Activated CD8-positive, alpha-beta memory T cell treated with anti-CD3 and anti-CD28 coated beads, Interleukin-2, amount 10 ng/mL, durations not matched to agents 7 days and 5 days (primary cell): ENCODE results near the gene MED22. TPM values are rescaled to one million over a fixed set of nuclear protein-coding genes. Genes with fewer than 3 reads are reported as not detected.
"Not testable (repeated sequence)": the region's sequence is repeated elsewhere in the genome, so short reads cannot be mapped to it uniquely, and the experiment has no call there.

Source experiments
- ATAC-seq: fragments of 150-1000 bp; cut with Tn5 transposase; one replicate; pipeline ENCODE4 v1.10.0; 2021; ENCODE audit warnings: moderate library complexity
- CTCF ChIA-PET: fragments of 350-600 bp; sonication (Branson Sonifier 250); formaldehyde crosslinking; loops from one replicate; lab custom pipeline; 2021; ENCODE audit warnings: antibody characterized with exemption; lab: Charles Lee
- DNase-seq: peaks from one replicate; pipeline ENCODE4 v3.0.0-alpha.2; 2020
- H3K27ac Mint-ChIP-seq: one replicate; pipeline ENCODE4 v1.8.0; 2021; ENCODE audit warnings: mild to moderate bottlenecking, mixed read lengths
- H3K27me3 Mint-ChIP-seq: one replicate; pipeline ENCODE4 v1.8.0; 2021; ENCODE audit warnings: mixed read lengths
- H3K36me3 Mint-ChIP-seq: one replicate; pipeline ENCODE4 v1.8.0; 2021; ENCODE audit warnings: mild to moderate bottlenecking, mixed read lengths
- H3K4me1 Mint-ChIP-seq: one replicate; pipeline ENCODE4 v1.8.0; 2021; ENCODE audit warnings: mixed read lengths
- H3K4me3 Mint-ChIP-seq: one replicate; pipeline ENCODE4 v1.8.0; 2021; ENCODE audit warnings: mild to moderate bottlenecking, moderate library complexity, mixed read lengths
- H3K9me3 Mint-ChIP-seq: one replicate; pipeline ENCODE4 v1.8.0; 2022; ENCODE audit warnings: low read depth, mixed read lengths
- total RNA-seq, 2 experiments: library from RNA; stranded (reverse); gene quantifications; one replicate each; pipeline ENCODE4 v1.2.3, GENCODE V29; 2021

The MED22 gene
- total RNA-seq, 2 experiments from 2014 or later, result 28.8 to 35.9 TPM

DNA sequence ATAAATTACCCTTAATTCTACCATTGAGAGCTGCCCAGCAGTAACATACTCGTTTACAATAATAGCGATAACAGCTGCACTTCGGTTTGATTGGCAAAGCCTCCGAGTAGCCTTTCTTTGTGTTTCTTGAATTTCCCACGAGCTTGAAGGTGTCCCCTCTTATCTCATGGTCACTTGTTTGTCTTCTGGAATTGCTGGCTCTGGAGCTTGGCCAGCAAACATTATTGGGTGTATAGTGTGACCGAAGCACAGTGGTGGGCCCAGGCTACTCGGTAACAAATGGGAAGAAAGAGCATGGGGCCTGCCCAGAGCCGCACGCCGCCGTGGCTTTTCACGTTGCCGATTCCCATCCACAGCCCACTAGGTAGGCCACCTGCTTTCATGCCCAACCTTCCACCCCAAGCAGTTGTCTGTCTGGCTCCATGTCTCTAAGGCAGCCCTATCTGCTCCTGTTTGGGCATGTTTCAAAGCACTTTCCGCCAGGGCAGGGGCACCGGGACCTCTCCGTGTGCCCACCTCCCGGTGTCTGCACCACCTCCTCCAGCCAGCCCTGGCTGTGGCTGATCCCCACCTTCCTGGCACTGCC lies 36.9 kb upstream of the MED22 start:
- CTCF ChIA-PET, result interaction anchor here (1.0 to 1.7 kb wide), 3 partner anchors 16 to 199 kb away, joined by 3 to 4 read pairs (median 4); partner anchors contain the start of gene SLC2A6
- Mint-ChIP-seq H3K27me3 (peaks cover 3% of the 10 kb centered on the region), H3K4me3 (no peak overlapping the region), H3K9me3 (no peaks in the 10 kb centered on the region), H3K4me1 (no peaks in the 10 kb centered on the region), H3K36me3 (no peaks in the 10 kb centered on the region), H3K27ac (no peak overlapping the region)
- no peak for ATAC-seq
- no peak for DNase-seq

DNA sequence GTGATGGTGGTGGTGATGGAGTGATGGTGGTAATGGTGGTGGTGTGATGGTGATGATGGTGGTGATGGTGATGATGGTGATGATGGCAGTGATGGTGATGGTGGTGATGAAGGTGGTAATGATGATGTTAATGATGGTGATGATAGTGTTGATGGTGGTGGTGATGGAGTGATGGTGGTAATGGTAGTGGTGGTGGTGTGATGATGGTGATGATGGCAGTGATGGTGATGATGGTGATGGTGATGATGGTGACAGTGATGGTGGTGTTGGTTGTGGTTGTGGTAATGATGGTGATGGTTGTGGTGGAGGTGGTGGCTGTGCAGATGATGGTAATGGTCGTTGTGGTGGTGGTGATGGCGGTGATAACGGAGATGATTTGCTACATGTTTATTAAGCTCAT lies 35.5 kb upstream of the MED22 start:
- Mint-ChIP-seq H3K27ac (no peak overlapping the region), H3K36me3 (no peaks in the 10 kb centered on the region), H3K4me1 (peaks cover 2% of the 10 kb centered on the region), H3K9me3 (no peaks in the 10 kb centered on the region), H3K4me3 (no peak overlapping the region), H3K27me3 (no peaks in the 10 kb centered on the region)
- ATAC-seq, result no peak
- CTCF ChIA-PET, result interaction anchor here (1.7 kb wide), 1 partner anchor 17 kb away, joined by 4 read pairs; no protein-coding TSS in a partner anchor
- no peak for DNase-seq

DNA sequence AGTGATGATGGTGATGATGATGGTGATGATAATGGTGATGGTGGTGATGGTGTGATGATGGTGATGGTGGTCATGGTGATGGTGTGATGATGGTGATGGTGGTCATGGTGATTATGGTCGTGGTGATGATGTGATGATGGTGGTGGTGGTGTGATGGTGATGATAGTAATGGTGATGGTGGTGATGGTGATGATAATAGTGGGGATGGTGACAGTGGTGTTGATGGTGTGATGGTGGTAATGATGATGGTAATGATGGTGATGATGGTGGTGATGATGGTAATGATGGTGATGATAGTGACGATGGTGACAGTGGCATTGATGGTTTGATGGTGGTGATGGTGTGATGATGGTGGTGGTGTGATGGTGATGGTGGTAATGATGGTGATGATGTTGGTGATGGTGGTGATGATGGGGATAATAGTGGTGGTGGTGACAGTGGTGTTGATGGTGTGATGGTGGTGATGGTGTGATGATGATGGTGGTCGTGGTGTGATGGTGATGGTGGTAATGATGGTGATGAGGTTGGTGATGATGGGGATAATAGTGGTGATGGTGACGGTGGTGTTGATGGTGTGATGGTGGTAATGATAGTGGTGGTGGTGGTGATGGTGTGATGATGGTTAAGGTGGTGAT lies 34.7 kb upstream of the MED22 start:
- H3K27me3 Mint-ChIP-seq, result no peaks in the 10 kb centered on the region
- no peak for ATAC-seq
- no peaks in the 10 kb centered on the region for H3K36me3 Mint-ChIP-seq
- H3K4me1 Mint-ChIP-seq, result peaks cover 3% of the 10 kb centered on the region
- no peaks in the 10 kb centered on the region for H3K9me3 Mint-ChIP-seq
- H3K4me3 Mint-ChIP-seq, result no peak overlapping the region
- CTCF ChIA-PET, result no interaction called here
- H3K27ac Mint-ChIP-seq, result no peak overlapping the region
- DNase-seq, result no peak

DNA sequence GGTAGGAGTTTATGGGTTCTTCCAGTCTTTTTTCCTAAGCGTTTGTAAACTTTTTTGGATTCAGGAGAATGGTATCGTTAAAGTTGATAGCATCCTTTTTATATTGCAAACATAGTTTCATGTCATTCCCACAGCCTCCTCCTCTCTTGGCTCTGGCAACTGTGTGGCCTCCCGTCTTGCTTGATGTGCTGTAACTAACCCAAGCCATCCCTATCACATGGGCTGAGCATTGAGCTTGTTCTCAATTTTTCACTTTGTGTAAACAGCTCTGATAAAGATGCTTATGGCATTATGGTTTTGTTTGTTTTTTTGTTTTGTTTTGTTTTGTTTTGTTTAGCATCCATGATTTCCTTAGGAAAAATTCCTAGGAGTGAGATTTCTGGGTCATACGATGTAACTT lies 32.8 kb upstream of the MED22 start:
- peaks cover 2% of the 10 kb centered on the region for H3K27me3 Mint-ChIP-seq
- H3K4me3 Mint-ChIP-seq, result no peak overlapping the region
- CTCF ChIA-PET, result interaction anchor here (0.7 kb wide), 4 partner anchors 24 to 274 kb away, joined by 3 read pairs; partner anchors contain the start of genes SURF1 and SURF2

DNA sequence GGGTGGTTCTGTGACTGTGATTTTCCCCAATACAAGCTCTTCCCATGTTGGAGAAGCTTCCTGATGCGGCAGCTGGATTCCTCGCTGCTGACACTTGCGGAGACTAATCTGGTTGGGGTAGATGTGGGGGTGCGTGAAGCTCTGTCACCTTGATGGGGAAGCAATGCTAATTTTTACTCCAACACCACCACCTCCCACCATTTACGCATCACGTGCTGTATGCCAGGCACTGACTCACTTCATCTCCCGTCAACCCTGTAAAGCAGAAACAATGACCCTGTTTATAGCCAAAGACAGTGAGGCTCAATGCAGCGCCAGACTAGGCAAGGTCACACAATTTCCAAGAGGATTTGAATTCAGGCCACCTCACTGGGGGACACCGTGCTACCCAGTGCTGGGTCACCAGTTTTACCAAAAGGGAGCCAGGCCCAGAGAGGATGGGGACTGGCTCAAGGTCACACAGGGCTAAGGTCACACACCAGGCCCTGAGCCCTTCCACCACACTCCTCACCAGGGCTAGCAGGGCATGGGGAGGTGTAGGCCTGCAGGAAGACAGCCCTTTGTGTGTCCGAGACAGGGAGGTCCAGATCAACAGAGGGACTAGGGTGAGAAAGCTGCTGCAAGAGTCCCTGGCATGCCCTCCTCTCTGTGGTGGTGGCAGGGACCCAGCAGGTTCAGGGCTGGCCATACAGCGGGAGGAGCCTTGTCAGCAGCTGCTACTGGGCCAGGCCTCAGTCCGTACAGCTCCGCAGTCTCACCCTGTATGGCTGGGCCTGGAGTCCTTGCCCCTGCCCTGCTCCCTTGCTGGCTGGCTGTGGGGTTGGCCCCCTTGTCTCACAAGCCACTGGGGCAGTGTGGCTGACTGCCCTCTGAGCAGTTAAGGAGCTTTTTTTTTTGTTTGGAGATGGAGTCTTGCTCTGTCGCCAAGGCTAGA lies 31.5 kb upstream of the MED22 start:
- DNase-seq, result no peak
- Mint-ChIP-seq H3K36me3 (peaks cover 7% of the 10 kb centered on the region), H3K9me3 (no peaks in the 10 kb centered on the region), H3K4me3 (no peak overlapping the region), H3K27ac (no peak overlapping the region), H3K4me1 (peaks cover 5% of the 10 kb centered on the region), H3K27me3 (peaks cover 2% of the 10 kb centered on the region)
- CTCF ChIA-PET, result interaction anchor here (2.0 kb wide), 1 partner anchor 32 kb away, joined by 6 read pairs; the partner anchor contains the start of genes MED22 and RPL7A
- ATAC-seq, result no peak

More for the DNA sequence above, 32.8 kb upstream of the MED22 start:
- DNase-seq, result no peak
- Mint-ChIP-seq H3K36me3 (no peaks in the 10 kb centered on the region), H3K4me1 (peaks cover 3% of the 10 kb centered on the region), H3K27ac (no peak overlapping the region), H3K9me3 (no peaks in the 10 kb centered on the region)
- no peak for ATAC-seq

DNA sequence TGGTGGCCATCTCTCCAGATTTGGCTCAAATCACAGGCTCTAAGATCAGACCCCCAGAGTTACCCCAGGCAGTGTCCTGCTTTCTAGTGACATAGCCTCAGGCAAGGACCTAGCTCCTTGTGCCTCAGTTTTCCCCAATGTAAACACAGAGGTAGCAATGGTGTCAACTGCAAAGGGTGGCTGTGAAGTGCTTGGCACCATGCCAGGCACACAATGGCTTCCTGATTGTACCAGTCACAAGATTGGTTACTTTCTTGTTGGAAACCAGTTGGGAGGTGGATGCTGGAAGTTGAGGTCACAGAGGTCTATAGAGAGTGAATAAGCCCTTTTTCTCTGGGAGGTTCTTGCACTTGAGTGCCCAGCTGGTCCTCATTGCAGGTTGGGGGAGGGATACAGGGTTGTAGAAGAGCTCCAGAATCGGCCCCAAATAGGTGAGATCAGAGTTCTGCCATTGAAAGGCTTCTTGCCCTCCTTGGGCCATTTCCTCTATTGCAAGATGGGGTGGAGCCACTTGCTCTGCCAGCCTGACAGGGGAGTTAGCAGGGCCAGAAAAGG lies 30.6 kb upstream of the MED22 start:
- Mint-ChIP-seq H3K9me3 (no peaks in the 10 kb centered on the region), H3K36me3 (peaks cover 12% of the 10 kb centered on the region), H3K27ac (no peak overlapping the region), H3K27me3 (peaks cover 2% of the 10 kb centered on the region), H3K4me1 (peaks cover 9% of the 10 kb centered on the region), H3K4me3 (no peak overlapping the region)
- ATAC-seq (no peak), DNase-seq (no peak)
- CTCF ChIA-PET, result interaction anchor here (1.1 to 2.2 kb wide), 3 partner anchors 31 to 48 kb away, joined by 3 to 8 read pairs (median 6); partner anchors contain the start of genes MED22, REXO4 and RPL7A

DNA sequence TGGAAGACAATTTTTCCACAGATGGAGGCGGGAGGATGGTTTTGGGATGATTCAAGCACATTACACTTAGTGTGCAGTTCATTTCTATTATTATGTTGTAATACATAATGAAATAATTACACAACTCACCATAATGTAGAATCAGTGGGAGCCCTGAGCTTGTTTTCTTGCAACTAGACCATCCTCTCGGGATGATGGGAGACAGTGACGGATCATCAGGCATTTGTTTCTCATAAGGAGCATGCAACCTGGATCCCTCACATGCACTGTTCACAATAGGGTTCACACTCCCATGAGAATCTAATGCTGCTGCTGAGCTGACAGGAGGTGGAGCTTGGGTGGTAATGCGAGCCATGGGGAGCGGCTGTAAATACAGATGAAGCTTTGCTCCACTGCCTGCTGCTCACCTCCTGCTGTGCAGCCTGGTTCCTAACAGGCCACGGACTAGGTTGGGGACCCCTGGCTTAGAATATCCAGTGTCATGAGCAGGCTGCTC lies 29.8 kb upstream of the MED22 start:
- Mint-ChIP-seq H3K9me3 (no peaks in the 10 kb centered on the region), H3K4me1 (peaks cover 16% of the 10 kb centered on the region), H3K27me3 (peaks cover 2% of the 10 kb centered on the region), H3K4me3 (no peak overlapping the region), H3K36me3 (peaks cover 16% of the 10 kb centered on the region), H3K27ac (no peak overlapping the region)
- CTCF ChIA-PET, result interaction anchor here (1.1 to 2.2 kb wide), 6 partner anchors 18 to 139 kb away, joined by 3 to 8 read pairs (median 4); partner anchors contain the start of genes MED22, REXO4 and RPL7A
- DNase-seq, result no peak
- ATAC-seq, result no peak

DNA sequence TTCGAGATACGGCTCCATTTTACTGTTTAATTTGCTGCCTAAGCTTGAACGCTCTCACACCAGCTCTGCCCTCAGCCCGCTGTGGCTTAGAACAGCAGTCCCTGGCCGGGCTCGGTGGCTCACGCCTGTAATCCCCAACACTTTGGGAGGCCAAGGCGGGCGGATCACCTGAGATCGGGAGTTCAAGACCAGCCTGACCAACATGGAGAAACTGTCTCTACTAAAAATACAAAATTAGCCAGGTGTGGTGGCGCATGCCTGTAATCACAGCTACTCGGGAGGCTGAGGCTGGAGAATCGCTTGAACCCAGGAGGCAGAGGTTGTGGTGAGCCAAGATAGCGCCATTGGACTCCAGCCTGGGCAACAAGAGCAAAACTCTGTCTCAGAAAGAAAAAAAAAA lies 29.3 kb upstream of the MED22 start:
- peaks cover 21% of the 10 kb centered on the region for H3K36me3 Mint-ChIP-seq
- not testable (repeated sequence) for H3K27me3 Mint-ChIP-seq, DNase-seq, ATAC-seq, H3K9me3 Mint-ChIP-seq
- CTCF ChIA-PET, result interaction anchor here (0.9 to 2.2 kb wide), 11 partner anchors 18 to 355 kb away, joined by 3 to 9 read pairs (median 4); partner anchors contain the start of genes REXO4, SURF1 and SURF2
- H3K4me3 Mint-ChIP-seq, result peak overlapping the region; percentile 33
- H3K27ac Mint-ChIP-seq, result peak overlapping the region; percentile 52
- peaks cover 20% of the 10 kb centered on the region for H3K4me1 Mint-ChIP-seq

DNA sequence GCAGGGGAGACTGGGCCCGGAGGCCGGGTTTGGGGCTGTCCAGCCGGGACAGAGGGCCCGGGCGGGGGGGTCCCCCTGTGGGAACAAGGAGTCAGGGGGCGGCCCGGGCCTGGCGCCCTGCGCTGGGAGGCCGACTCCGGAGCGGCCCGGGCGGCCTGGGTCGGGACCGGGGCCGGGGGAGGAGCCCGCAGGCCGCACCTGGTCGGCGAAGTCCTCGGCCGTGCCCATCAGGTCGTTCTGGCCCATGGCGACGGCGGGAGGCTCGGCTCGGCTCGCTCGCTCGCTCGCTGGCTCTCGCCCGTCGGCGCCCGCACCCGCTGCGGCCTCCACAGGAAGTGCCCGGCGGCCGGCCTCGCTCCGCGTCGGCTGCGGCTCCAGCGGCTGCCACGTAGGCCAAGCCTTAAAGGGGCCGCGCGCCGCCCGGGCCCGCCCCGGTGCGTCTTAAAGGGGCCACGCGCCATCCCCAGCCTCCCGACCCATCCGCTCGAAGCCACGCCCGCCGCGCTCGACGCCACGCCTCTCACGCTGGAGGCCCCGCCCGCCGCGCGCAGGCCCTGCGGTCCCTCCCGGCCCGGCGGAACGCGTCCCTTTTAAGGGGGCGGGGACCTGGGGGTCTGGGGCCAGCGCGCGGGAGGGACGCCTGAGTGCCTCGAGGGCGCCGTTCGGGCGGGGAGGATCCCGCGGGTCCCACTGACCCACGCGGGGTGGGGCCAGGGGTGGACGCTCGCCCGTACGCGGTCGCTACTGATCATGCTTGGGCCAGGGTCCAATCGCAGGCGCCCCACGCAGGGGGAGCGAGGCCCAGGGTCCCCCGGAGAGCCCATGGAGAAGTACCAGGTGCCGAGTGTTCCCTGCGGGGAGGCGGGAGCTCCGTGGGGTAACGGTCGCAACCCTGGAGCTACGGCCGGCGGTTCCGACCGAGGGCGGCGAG lies 28.1 kb upstream of the MED22 start, which contains the start of the genes STKLD1 and SURF4:
Gene STKLD1, plus strand, starts transcription at position 643 of the 931 bp plus-strand sequence. Its CDS starts 108 bp downstream, at position 751.
Gene SURF4, minus strand, starts transcription at position 337 of the 931 bp plus-strand sequence. Its CDS starts 91 bp downstream, at position 246.
- DNase-seq (peak; percentile 96), ATAC-seq (peak; percentile 81)
- H3K9me3 Mint-ChIP-seq, result no peaks in the 10 kb centered on the region
- peaks cover 2% of the 10 kb centered on the region for H3K27me3 Mint-ChIP-seq
- peaks cover 33% of the 10 kb centered on the region for H3K4me1 Mint-ChIP-seq
- CTCF ChIA-PET, result interaction anchor here (0.6 to 2.2 kb wide), 13 partner anchors 16 to 353 kb away, joined by 3 to 9 read pairs (median 5); partner anchors contain the start of genes REXO4, SURF1 and SURF2
- H3K4me3 Mint-ChIP-seq, result peak within 1 kb of the TSS; percentile 95
- peak within 1 kb of the TSS; percentile 100 for H3K27ac Mint-ChIP-seq
- peaks cover 25% of the 10 kb centered on the region for H3K36me3 Mint-ChIP-seq

DNA sequence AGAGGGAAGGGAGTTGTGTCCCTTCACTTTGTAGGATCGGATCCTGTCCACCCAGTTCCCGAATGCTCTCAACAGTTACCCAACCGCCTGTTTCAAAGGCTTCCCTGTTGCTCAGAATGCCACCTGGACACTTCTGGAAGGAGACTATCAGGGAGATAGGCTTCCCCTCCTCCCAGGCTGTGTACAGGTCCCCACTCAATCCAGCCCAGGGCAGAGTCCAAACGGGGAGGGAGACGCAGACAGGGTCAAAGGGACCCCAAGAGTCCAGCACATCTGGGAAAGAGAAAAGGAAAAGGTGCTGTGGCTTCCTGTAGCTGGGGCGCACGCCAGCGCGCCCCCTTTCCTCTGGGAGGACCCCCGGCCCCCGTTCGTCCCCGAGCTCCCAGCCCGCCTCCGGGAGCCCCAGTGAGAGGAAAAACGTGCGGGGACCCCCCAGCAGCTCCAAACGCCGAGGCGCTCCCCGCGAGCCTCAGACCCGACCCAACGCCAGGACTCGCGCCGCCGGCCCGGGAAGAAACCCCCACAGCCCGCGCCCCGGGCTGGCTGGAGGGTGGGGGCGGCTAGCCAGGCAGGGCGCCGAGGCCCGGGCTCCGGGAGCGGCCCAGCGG lies 27.3 kb upstream of the MED22 start:
- H3K9me3 Mint-ChIP-seq, result no peaks in the 10 kb centered on the region
- ATAC-seq, result peak; percentile 3
- peak overlapping the region; percentile 100 for H3K27ac Mint-ChIP-seq
- CTCF ChIA-PET, result interaction anchor here (0.7 to 6.3 kb wide), 9 partner anchors 11 to 407 kb away, joined by 3 to 100 read pairs (median 4); partner anchors contain the start of genes MED22, RPL7A, SURF1 and SURF2
- peaks cover 41% of the 10 kb centered on the region for H3K4me1 Mint-ChIP-seq
- H3K36me3 Mint-ChIP-seq, result peaks cover 32% of the 10 kb centered on the region
- peak overlapping the region; percentile 95 for H3K4me3 Mint-ChIP-seq
- H3K27me3 Mint-ChIP-seq, result peaks cover 2% of the 10 kb centered on the region
- peak; percentile 58 for DNase-seq

DNA sequence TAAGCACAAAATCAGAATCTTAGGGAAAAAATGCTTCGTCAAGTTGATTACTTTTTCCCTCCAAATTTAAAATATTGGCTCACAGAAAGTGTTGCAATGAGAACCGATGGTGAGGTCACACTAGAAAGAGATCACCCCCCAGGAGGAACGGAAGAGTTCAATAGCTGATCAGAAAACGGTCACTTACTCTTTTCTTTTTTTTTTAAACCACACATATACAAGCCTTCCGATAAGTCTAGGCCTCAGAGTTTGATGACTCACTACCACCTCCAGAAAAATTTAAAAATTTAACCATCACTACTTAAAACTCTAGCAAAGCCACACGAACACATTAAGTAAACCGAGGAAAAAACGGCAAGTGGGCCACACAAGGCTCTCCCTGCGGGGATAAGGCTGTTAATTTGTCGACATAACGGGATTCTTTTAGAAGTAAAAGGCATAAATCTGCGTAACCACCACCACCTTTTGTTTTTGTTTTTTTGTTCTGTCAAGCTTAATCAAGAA lies 26.7 kb upstream of the MED22 start:
- ATAC-seq, result peak; percentile 24
- H3K9me3 Mint-ChIP-seq, result no peaks in the 10 kb centered on the region
- DNase-seq, result no peak
- CTCF ChIA-PET, result interaction anchor here (0.7 to 6.3 kb wide), 11 partner anchors 11 to 408 kb away, joined by 3 to 100 read pairs (median 3); partner anchors contain the start of genes MED22, RPL7A, SURF1 and SURF2
- peaks cover 47% of the 10 kb centered on the region for H3K4me1 Mint-ChIP-seq
- H3K27ac Mint-ChIP-seq, result peak overlapping the region; percentile 100
- peak overlapping the region; percentile 95 for H3K4me3 Mint-ChIP-seq
- H3K36me3 Mint-ChIP-seq, result peaks cover 37% of the 10 kb centered on the region
- H3K27me3 Mint-ChIP-seq, result peaks cover 2% of the 10 kb centered on the region
